Endometrium (tissue), 2 donors: ENCODE results near the gene RSBN1L.
"Not testable (repeated sequence)": the region's sequence is repeated elsewhere in the genome, so short reads cannot be mapped to it uniquely, and the experiment has no call there.

Source experiments
- FAIRE-seq: peaks from 2 replicates; lab custom pipeline; 2012; peaks lifted over from hg19 to GRCh38; lab: Jason Lieb, UNC
- donor health status: control.
- donor health status: control.

RSBN1L gene

DNA sequence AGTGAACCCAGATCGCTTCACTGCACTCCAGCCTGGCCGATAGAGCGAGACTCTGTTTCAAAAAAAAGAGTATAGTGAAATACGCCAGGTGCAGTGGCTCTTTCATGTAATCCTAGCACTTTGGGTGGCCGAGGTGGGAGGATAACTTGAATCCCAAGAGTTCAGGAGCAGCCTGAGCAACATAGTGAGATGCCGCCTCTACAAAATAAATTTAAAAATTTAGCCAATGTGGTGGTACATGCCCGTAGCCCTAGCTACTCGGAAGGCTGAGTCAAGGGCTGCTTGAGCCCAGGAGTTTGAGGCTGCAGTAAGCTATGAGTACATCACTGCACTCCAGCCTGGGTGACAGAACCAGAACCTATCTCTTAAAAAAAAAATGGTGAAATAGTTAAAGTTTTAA, 74.1 kb downstream of the RSBN1L start:
- no peak for FAIRE-seq

DNA sequence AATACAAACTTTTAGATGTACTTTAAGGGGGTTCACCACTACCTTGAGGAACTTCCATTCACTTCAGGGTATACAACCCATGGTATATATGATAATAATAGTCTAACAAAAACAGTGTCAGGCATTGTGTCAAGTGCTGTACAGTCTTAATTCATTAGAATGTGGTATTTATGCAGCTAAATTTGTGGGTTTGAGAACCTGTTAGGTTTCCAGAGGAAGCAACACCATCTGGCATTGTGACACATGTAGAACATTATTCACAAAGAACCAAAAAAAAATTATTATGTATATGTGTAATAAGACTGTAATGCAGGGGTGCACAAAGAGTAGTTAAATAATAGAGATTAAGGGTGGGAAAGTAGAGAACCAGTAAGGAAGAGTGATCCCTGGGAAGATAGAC, 75.6 kb downstream of the RSBN1L start:
- no peak for FAIRE-seq

DNA sequence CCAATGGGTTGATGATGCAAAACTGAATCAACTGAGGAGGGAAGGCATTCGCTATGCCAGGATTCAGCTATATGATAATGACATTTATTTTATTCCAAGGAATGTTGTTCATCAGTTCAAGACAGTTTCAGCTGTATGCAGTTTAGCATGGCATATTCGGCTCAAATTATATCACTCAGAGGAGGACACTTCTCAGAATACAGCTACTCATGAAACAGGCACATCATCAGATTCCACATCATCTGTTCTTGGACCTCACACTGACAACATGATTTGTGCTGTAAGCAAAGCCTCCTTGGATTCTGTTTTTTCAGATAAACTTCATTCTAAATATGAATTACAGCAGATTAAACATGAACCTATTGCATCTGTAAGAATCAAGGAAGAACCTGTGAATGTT, 82.3 kb downstream of the RSBN1L start:
- no peak for FAIRE-seq

DNA sequence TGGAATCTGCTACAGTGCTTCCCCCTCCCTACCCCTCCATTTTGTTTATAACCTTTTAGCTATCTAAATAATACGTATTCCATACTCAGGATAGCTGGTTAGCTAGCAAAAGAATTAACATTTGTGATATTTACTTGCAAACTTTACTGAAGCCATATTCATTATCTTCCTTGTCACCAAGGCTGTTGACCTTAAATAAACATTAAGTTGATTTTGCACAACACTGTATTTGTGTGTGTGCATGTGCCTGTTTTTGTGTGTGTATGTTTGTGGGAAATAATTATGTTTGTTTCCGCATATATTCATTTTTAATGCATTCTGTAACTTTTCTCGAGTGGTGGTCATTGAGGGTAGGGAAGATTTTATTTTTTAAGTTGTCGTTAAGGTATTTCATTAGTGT, 86.1 kb downstream of the RSBN1L start:
- FAIRE-seq: no peak

DNA sequence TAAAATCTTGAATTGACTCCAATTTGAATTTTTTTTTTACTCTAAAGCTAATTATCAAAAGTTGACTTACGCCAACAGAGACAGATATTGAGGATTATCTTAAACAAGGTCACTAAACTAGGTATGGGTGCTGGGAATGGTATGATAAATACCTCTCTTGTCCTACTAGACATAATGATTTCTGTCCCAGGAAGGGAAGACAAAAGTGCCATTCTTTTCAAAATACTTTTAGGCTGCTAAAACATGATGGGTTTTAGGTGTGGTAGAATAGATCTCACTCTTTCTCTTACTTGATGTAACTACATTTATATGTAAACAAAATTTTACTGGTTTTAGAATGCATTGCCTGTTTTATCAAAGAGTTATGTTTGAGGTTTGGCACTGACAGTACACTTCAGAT, 86.9 kb downstream of the RSBN1L start:
- no peak for FAIRE-seq

DNA sequence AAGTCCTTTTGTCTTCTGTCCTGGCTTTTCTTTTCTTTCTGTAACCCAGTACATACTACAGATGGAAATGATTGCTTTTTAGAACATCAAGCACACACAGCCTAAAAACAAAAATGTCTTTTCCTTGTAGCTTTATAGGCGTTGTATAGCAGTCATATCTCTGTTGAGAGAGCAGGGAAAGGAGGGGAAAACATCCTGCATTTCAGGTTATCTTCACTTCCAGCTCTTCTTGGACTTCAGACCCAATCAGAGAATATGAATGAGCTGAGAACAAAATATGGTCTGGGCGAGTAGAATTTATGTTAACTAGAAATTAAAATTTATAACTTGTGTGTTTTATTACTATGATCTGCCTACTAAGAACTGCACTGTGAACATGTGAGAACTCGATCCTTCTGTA, 87.3 kb downstream of the RSBN1L start:
- no peak for FAIRE-seq

DNA sequence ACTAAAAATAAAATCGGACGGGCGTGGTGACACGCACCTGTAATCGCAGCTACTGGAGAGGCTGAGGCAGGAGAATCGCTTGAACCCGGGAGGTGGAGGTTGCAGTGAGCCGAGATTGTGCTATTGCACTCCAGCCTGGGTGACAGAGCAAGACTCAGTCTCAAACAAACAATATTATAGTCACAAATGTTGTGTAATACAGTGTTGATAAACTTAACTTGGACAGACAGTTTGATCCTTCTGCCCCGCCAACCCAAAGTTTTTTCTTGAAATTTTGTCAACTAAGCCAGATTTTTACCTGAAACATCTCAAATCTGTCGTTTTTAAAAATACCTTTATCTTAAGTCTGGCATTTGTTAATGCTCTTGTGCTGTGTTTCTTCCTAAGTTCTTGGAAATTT, 88.2 kb downstream of the RSBN1L start:
- FAIRE-seq: not testable (repeated sequence)

DNA sequence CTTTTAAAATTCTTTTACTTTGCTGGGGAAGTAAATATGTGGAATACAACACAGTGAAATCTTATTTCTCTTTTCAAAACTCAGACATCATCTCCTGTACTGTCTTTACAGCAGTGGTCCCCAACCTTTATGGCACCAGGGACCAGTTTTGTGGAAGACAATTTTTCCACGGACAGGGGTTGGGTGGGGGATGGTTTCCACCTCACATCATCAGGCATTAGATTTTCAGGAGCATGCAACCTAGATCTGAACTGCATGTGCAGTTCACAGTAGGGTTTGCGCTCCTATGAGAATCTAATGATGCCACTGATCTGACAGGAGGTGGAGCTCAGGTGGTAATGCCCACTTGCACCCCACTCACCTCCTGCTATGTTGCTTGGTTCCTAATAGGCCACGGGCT, 89.8 kb downstream of the RSBN1L start:
- no peak for FAIRE-seq

DNA sequence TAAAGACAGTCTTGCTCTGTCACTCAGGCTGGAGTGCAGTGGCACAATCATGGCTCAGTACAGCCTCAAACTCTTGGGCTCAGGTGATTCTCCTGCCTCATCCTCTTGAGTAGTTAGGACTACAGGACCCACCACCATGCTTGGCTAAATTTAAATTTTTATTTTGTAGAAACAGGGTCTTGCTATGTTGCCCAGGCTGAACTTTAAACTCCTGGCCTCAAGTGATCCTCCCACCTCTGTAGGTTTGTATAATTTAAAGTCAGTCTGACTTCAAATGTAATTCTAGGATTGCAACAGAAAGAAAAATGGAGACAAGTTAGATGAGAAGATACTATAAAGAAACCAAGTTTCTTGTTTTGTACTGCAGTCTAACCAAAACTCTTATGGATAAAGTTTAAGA, 90.5 kb downstream of the RSBN1L start:
- FAIRE-seq: no peak

DNA sequence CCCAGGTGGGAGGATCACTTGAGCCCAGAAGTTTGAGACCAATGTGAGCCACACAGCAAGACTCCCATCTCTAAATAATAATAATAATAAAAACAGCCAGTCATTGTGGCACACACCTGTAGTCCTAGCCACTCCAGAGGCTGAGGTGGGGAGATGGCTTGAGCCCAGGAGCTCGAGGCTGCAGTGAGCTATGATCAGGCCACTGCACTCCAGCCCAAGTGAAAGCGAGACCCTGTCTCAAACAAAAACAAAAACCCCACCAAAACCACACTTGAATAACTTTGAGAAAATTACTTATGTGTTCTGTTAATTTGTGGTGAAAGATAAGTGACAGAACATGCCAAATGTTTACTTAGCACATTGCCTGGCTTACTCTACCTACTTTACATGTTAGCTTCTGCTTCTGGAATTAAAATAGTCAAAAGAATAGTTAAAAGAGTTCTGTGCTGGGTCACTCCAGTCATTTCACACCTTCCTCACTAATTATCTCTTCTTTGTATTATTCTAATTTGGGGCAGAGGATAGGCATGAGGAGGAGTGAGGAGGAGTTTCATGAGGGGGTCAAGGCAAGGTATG, 92.2 kb downstream of the RSBN1L start:
- no peak for FAIRE-seq

DNA sequence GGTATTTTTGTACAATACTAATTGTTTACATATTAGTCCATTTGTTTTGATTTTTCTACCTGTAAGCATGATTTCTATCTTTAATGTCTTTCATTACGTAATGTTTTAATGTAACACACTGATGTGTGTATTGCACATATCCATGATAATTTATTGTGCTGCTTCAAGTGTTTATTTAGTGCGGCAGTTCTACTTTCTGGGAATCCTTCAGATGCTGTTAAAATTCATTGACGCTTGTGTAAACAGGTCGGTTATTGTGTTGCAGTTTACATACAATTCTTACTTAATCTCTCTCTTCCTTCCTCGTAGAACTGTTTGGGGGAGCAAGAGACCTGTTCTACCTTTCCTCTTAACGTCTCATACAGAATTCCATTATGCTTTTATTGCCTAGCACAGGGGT, 95.1 kb downstream of the RSBN1L start:
- FAIRE-seq: no peak

DNA sequence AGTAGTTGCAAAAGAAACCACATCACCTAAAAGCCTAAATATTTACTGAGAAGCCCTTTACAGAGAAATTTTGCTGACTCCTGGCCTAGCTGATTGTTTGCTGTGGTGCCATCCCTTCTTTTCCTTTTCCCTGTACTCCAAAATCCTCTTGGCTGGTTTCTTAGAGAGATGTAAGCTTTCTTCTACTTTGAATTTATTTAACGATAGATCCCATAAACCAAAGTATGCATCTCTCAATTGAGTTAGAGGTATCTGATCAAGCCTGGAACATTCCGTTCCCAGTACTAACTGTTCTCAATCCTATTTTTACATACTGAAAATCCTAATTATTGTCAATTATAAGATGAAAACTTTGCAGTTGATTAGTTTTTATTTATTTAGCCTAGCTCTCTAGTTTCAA, 95.7 kb downstream of the RSBN1L start:
- FAIRE-seq: no peak

DNA sequence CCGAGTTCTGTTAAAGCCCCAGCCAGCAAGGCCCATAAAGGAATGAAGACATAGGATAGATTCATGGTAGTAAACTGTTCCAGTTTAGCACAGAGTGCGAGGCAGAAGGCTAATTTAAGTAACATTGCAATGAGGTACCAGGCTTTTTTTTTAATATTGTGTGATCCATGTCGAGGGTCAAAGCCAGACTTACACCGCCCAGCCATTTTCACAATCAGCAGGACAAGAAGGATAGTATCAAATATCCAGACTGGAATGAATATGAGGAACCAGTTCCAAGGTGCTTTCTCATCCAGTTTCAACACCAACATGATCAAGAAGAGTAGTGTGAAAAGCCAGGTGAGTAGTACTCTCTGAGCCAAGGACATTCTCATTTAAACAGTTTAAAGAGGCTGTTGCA, 97.7 kb downstream of the RSBN1L start:
- no peak for FAIRE-seq

DNA sequence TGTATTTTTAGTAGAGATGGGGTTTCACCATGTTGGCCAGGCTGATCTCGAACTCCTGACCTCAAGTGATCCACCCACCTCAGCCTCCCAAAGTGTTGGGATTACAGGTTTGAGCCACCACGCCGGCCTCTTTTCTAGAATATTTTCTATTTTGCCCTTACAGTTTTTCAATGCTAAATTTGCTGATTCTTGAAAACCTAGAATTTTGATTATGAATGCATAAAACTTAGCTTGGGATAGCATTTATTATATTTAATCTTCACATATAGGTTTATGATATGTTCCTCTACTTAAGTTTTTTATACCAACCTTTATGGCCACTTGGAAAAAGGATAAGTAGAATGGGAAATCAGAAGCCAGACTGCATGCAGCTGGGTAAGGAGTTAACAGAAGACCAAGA, 99.8 kb downstream of the RSBN1L start:
- no peak for FAIRE-seq

DNA sequence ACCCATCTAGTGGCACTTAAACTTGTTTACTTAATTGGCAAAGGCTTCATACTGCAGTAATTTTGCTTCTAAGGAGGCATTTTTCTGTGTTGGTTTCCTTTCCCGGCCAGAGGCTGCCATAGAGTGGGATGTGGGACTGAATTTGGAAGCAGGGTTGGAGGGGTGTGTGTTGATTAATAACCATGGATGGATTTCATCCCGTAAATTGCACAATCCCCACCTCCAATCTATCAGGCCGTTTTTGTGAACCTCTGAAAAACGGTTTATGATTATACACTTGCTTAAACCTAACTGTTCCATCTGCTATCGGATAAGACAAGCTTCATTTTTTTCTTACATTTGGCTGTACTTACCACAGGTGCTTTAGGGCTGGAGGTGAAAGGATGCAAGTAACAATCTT, 100.7 kb downstream of the RSBN1L start:
- no peak for FAIRE-seq

DNA sequence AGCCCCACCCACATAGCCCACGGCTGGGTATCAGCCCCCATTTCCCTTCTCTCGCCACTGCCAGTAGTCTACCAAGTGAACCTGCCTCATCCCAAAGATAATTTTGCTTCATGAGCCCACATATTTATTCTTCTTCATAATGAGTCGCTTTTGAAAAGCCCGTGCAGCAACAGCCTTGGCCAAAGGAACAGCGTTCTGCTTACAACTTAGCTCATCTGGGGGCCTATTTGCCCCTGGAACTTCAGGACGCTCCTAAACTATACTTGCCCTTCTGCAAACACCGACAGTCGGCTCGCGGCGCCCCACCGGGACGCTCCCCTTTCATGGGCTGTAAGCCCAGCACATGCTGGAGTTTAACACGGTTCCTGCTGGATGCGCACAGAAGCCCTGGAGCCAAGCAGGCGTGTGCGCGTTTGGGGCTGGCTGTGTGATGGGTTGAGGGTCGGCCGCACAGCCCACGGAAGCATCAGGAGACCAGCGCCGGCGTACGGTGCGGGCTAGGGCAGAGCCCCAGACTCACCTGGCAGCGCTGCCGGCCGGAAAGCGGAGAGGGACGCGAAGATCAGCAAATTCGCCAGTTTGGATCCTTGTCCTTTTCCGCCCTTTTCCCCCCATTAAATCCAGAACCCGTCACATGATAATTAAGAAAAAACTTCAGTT, 101.6 kb downstream of the RSBN1L start:
- FAIRE-seq: no peak

DNA sequence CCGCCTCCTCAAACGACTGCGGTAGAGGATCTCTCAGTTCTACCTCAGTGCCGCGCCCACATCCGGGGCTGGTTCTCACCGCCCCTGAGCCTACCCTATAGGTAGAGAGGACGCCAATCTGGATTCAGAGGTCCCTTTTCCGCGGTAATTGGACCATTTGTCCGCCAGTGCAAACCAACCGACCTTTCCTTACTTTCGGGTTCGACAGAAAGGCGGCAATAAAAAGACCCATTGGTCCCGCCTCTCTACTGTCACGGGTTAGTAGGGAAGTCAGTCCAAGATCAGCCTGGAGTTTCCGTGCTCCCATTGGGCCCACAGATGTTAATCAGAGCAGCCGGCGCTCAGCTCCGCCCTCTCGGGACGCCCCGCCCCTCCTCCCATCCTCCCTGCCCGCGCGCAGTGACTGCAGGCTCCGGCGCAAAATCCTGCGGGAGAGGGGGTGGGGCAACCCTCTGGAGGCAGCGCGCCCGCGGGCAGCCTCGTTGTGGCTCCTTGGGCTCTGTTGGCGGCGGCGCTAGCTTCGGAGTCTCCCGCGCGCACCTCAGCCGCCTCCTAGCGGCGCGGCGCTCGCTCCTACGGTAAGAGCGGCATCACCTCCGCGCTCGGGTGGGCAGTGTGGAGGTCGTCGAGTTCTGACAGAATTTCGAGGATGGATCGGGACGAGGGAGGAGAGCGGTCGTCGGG, 102.3 kb downstream of the RSBN1L start, which contains the start of the genes PHTF2 and TMEM60:
Gene PHTF2, plus strand, starts transcription at position 380 of the 684 bp plus-strand sequence.
Gene TMEM60, minus strand, starts transcription at position 41 of the 684 bp plus-strand sequence. CDS start 4,061 bp downstream, outside the sequence.
- peak; percentile 99 for FAIRE-seq

DNA sequence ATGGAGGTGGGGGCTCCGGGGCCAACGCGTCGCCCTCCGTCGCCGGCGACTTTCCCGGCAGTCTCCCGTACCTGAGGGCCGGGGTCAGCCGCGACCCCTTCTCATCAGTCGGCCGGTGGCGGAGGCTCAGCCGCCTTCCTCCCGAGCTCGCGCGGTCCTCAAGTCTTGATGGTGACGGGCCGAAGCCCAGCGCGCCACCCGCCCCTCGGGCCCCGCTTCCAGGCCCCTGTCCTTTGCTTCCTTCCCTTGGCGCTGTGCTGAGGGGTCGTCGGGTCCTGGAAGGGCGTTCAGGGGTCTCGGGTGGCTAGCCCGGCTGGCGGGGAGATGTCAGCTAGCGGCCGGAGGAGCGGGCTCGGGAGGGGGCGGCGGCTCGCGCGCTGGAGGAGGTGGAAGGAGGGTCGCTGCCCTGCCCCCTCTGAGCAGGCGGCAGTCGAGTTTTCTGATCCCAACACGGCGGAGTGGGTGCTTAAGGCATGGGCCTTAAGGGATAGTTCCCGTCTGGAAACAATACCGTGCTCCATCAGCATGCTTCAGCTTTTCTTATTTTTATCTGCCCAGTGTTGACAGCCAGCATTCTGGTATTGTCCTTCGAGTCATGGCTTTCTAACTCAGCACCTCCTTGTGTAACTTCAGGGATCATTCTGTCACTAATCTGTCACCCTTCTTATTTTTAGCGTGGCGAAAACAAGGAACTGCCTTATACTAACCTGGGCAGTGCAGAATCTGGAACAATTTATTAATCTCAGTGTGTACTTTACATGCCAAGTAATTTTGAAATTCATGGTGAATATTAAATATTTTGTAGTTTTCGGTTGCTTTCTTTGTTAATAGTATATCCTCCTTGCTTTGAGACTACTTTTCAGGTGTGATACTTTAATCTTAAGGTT, 103.1 kb downstream of the RSBN1L start:
- no peak for FAIRE-seq

DNA sequence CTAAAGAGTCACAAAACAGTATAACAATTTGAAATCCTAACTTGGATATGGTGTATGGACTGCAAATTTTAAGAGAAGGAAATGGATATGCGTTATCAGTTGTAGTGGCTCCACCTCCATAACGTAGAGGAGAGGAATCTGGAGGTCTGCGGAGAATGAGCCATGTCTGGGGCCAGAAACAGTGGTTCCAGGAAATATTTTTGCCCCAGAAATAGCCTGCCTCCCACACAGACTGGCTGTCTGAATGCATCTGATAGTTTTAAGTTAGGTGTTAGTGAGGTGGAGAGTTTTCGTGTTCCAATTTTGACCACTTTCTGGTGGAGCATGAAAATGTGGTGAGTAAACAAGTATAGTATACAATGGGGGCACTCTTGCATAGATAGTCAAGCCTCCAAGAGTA, 103.9 kb downstream of the RSBN1L start:
- FAIRE-seq: no peak

DNA sequence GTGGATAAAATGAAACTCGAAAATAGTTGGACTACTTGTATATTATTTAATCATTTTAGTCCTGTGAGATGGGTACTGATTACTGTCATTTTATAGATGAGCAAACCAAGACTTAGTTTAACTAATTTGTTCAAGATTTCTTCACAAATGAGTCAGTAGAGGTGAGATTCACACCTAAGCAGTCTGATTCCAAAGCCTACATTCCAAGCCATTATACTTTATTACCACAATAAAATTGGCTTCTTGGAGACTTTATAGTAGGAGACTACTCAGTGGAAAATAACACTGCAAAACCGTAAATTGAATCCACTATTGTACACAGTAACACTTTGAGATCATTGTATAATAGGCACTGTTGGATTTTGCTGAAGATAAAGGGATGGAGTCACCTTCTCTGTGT, 104.5 kb downstream of the RSBN1L start:
- FAIRE-seq: no peak

DNA sequence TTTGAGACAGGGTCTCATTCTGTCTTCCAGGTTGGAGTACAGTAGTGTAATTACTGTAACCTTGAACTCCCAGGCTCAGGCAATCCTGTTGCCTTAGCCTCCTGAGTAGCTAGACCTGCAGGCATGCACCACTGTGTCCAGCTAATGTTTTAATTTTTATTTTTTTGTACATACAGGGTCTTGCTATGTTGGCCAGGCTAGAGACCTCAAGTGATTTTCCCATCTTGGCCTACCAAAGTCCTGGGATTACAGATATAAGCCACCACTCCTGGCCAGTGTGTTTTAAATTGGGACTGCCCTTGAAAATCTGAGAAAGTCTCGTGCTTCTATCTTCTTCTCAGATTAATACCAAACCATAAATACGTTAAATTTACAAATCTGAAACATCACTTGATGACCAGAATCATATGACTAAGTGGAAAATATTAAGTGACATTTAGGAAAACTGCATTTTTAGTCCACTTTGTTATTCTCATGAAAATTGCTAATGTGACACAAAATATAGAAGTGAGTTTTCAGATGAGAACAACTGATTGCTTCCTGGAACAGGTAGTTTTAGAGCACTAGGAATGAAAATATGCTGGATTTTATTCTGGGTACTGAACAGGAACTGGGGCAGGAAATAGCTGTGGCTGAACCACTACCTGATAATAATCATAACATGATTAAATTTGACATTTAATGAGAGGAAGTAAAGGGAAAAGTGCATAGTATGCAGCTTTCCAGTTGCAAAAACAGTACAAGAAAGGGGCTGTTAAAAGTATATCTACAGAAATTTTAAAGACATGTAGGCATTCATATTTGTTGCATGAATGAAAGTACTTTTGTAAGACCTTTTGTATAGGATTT, 106.5 kb downstream of the RSBN1L start:
- FAIRE-seq: no peak

DNA sequence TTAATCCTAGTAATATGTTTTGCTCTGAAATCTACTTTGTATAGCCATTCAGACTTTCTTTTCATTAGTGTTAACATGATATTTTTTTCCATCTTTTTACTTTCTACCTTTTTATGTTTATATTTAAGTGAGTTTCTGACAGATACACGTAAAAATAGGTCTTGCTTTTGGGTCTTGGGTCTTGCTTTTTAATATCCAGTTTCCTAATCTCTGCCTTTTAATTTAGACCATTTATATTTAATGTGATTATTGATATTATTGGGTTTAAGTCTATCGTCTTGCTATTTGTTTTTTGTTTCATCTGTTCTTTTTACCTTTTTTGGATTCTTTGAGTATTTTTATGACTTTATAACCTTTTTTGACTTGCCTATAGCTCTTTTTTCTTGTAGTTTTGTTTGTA, 110.2 kb downstream of the RSBN1L start:
- FAIRE-seq: no peak
